GM12801 (cell line): ENCODE results near the gene KAZN.

Experiments
- CTCF ChIP-seq: IDR thresholded peaks from one replicate; pipeline ENCODE4 v1.5.1; 2011; ENCODE audit warnings: control low read depth; ENCODE audit not compliant: insufficient read length; ENCODE audit errors: extremely low read depth

KAZN gene

GRCh38 chr1:14971221-14971620 lies 372.7 kb downstream of the KAZN start:
- TF ChIP-seq CTCF: no peak

GRCh38 chr1:14972107-14972506 lies 373.6 kb downstream of the KAZN start:
- TF ChIP-seq CTCF: no peak

- no peak for TF ChIP-seq CTCF
These were observed 375.3 kb downstream of the KAZN start for GRCh38 chr1:14973773-14974172.

- no peak for TF ChIP-seq CTCF
These were observed 375.9 kb downstream of the KAZN start for GRCh38 chr1:14974361-14974760.

GRCh38 chr1:14975119-14975518 lies 376.6 kb downstream of the KAZN start:
- no peak for TF ChIP-seq CTCF

- TF ChIP-seq CTCF: no peak
These were observed 377.8 kb downstream of the KAZN start for GRCh38 chr1:14976256-14976655.

- no peak for TF ChIP-seq CTCF
These were observed 378.9 kb downstream of the KAZN start for GRCh38 chr1:14977338-14977931.

- TF ChIP-seq CTCF: no peak
These were observed 382.2 kb downstream of the KAZN start for GRCh38 chr1:14980621-14981218.
